HEK293 (cell line): ENCODE measurements around the gene CRAT.

ENCODE experiments used
- CTCF ChIA-PET: fragments of 350-600 bp; formaldehyde crosslinking; extraction: SDS; loops from one replicate; lab custom pipeline; 2021; ENCODE audit warnings: antibody characterized with exemption; lab: Yijun Ruan, JAX
- POLR2A ChIA-PET: fragments of 300-600 bp; formaldehyde crosslinking; extraction: SDS; loops from one replicate; lab custom pipeline; 2020; ENCODE audit warnings: antibody characterized with exemption, inconsistent platforms; lab: Yijun Ruan, JAX
- H3K27ac ChIP-seq: fragments of 200-500 bp; sonication (Bioruptor generic); 2 replicates; pipeline ENCODE4 v1.5.1; 2014; ENCODE audit warnings: low read depth, low read length, control low read depth, inconsistent platforms; ENCODE audit errors: extremely low read depth
- H3K36me3 ChIP-seq, 2 experiments: fragments of 200-500 bp in 1 of 2; sonication (Bioruptor generic) in 1 of 2; 1 replicate in 1 of 2; 2 replicates in 1 of 2; pipeline ENCODE4 v1.5.1; 2014 to 2017; ENCODE audit warnings: inconsistent platforms in 2 of 2, low read length in 2 of 2; ENCODE audit not compliant: control insufficient read depth in 2 of 2, insufficient read depth in 1 of 2
- H3K4me1 ChIP-seq: fragments of 200-500 bp; sonication (Bioruptor generic); 2 replicates; pipeline ENCODE4 v1.5.1; 2014; ENCODE audit warnings: mild to moderate bottlenecking, low read length, inconsistent platforms; ENCODE audit not compliant: control insufficient read depth, insufficient read depth
- H3K4me3 ChIP-seq: 2 replicates; pipeline ENCODE4 v1.5.1; 2011; ENCODE audit warnings: low read depth, mild to moderate bottlenecking, control low read depth, low read length, moderate library complexity
- H3K9me3 ChIP-seq: fragments of 200-500 bp; sonication (Bioruptor generic); 2 replicates; pipeline ENCODE4 v1.5.1; 2014; ENCODE audit warnings: low read depth, low read length, inconsistent platforms; ENCODE audit not compliant: control insufficient read depth, insufficient read depth
- PBX3 ChIP-seq: sonication (generic); formaldehyde crosslinking; IDR thresholded peaks from 2 replicates; pipeline ENCODE4 v1.8.1; 2022; ENCODE audit warnings: mild to moderate bottlenecking, moderate library complexity, missing genetic modification reagents
- PRDM4 ChIP-seq: fragments of 450-650 bp; formaldehyde crosslinking; IDR thresholded peaks from 2 replicates; pipeline ENCODE4 v1.5.1; 2017; ENCODE audit warnings: missing biosample characterization, missing genetic modification characterization
- ZBTB20 ChIP-seq: fragments of 450-650 bp; formaldehyde crosslinking; IDR thresholded peaks from 2 replicates; pipeline ENCODE4 v1.5.1; 2016; ENCODE audit warnings: missing biosample characterization, missing genetic modification characterization
- ZBTB48 ChIP-seq: fragments of 450-650 bp; formaldehyde crosslinking; IDR thresholded peaks from 2 replicates; pipeline ENCODE4 v1.5.1; 2016; ENCODE audit warnings: missing biosample characterization, missing genetic modification characterization
- ZNF169 ChIP-seq: fragments of 450-650 bp; formaldehyde crosslinking; IDR thresholded peaks from 2 replicates; pipeline ENCODE4 v1.5.1; 2016; ENCODE audit warnings: missing biosample characterization, missing genetic modification characterization
- ZNF175 ChIP-seq: fragments of 450-650 bp; formaldehyde crosslinking; IDR thresholded peaks from 2 replicates; pipeline ENCODE4 v1.5.1; 2016; ENCODE audit warnings: missing biosample characterization, missing genetic modification characterization
- ZNF366 ChIP-seq: fragments of 450-650 bp; formaldehyde crosslinking; conservative IDR thresholded peaks from 2 replicates; pipeline ENCODE4 v1.5.1; 2016; ENCODE audit warnings: missing biosample characterization, missing genetic modification characterization
- ZNF513 ChIP-seq: fragments of 450-650 bp; IDR thresholded peaks from 2 replicates; pipeline ENCODE4 v1.5.1; 2018; ENCODE audit warnings: missing biosample characterization, missing genetic modification characterization
- ZNF555 ChIP-seq: fragments of 450-650 bp; formaldehyde crosslinking; conservative IDR thresholded peaks from 2 replicates; pipeline ENCODE4 v1.5.1; 2017; ENCODE audit warnings: missing biosample characterization, mild to moderate bottlenecking, missing genetic modification characterization, inconsistent platforms
- ZNF658 ChIP-seq: fragments of 450-650 bp; formaldehyde crosslinking; IDR thresholded peaks from 2 replicates; pipeline ENCODE4; 2016; ENCODE audit warnings: missing biosample characterization, missing genetic modification characterization
- TF ChIP-seq, protein P1 (sequence below): fragments of 450-650 bp; formaldehyde crosslinking; IDR thresholded peaks from 2 replicates; pipeline ENCODE4 v1.5.1; 2016; ENCODE audit warnings: missing biosample characterization, missing genetic modification characterization
- TF ChIP-seq, protein P2 (sequence below): fragments of 450-650 bp; formaldehyde crosslinking; IDR thresholded peaks from 2 replicates; pipeline ENCODE4 v1.5.1; 2016; ENCODE audit warnings: missing biosample characterization, missing genetic modification characterization
- TF ChIP-seq, protein P3 (sequence below): fragments of 450-650 bp; formaldehyde crosslinking; IDR thresholded peaks from 2 replicates; pipeline ENCODE4 v1.5.1; 2016; ENCODE audit warnings: missing biosample characterization, missing genetic modification characterization

Gene CRAT

GRCh38 chr9:129060991-129061390 lies 49.6 kb downstream of the CRAT start (continued):
- TF ChIP-seq PRDM4 (no peak), ZNF555 (tag by site-specific recombination) (no peak), ZNF658 (tag by site-specific recombination) (no peak)
- TF ChIP-seq, protein P1, sequence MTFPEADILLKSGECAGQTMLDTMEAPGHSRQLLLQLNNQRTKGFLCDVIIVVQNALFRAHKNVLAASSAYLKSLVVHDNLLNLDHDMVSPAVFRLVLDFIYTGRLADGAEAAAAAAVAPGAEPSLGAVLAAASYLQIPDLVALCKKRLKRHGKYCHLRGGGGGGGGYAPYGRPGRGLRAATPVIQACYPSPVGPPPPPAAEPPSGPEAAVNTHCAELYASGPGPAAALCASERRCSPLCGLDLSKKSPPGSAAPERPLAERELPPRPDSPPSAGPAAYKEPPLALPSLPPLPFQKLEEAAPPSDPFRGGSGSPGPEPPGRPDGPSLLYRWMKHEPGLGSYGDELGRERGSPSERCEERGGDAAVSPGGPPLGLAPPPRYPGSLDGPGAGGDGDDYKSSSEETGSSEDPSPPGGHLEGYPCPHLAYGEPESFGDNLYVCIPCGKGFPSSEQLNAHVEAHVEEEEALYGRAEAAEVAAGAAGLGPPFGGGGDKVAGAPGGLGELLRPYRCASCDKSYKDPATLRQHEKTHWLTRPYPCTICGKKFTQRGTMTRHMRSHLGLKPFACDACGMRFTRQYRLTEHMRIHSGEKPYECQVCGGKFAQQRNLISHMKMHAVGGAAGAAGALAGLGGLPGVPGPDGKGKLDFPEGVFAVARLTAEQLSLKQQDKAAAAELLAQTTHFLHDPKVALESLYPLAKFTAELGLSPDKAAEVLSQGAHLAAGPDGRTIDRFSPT (tag by site-specific recombination): no peak

DNA sequence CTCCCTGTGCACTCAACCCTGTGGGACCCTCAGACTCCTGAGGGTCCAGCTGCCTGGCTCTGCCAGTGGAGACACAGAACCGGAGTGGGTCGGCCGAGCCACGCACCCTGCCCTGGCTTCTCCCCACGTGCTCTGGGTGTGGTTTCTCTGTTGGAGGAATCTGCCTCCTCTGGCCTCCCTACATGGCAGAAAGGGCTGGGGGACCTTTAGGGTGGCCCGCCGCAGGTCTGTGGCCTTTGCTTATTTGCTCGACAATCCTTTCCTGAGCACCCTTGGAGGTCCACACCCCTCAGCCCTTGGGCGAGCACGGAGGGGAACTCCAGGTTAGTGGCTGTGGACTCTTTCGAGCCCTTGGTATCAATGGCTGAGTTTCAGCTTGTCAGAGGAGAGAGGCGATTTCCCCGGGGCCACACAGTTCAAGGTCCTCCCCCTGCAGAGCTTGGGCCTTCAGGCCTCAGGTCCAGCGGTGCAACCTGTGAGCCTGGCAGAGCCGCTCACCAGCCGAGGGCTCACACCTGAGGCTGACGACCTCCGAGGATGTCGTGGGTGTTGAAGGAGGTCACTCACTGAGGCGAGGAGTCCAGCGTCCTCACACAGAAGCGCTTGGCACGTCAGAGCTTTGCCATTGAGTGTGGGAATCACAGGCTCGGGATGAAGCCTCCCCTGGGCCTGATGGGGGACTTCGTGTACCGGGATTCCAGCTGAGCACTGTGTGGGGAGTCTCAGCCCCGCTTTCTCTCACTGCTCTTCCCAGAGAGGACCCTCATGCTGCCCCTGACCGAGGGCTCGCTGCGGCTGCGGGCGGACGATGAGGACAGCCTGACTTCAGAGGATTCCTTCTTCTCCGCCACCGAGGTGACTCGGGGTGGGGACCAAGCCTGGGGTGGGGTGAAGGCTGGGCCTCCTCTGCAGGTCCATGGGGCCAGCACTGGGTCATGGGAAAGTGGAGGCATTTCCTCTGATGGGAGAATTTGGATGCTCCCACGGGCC lies 50.5 kb downstream of the CRAT start:
- Histone ChIP-seq H3K36me3 (peaks cover 4 to 50% of the 10 kb centered on the region in 2 experiments; a peak in 2 of 3 replicates), H3K4me3 (no peak overlapping the region)
- TF ChIP-seq, protein P2, sequence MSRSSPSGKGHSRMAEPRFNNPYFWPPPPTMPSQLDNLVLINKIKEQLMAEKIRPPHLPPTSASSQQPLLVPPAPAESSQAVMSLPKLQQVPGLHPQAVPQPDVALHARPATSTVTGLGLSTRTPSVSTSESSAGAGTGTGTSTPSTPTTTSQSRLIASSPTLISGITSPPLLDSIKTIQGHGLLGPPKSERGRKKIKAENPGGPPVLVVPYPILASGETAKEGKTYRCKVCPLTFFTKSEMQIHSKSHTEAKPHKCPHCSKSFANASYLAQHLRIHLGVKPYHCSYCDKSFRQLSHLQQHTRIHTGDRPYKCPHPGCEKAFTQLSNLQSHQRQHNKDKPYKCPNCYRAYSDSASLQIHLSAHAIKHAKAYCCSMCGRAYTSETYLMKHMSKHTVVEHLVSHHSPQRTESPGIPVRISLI: no peak
- no peak for TF ChIP-seq ZNF366
- TF ChIP-seq ZNF169: no peak
- no peak for TF ChIP-seq ZNF175 (tag by site-specific recombination)
- no peak for TF ChIP-seq PBX3 (CRISPR knock-in tag)
- no peak for TF ChIP-seq ZBTB48 (tag by site-specific recombination)
- no peak for TF ChIP-seq ZNF513 (tag by site-specific recombination)
- TF ChIP-seq, protein P3, sequence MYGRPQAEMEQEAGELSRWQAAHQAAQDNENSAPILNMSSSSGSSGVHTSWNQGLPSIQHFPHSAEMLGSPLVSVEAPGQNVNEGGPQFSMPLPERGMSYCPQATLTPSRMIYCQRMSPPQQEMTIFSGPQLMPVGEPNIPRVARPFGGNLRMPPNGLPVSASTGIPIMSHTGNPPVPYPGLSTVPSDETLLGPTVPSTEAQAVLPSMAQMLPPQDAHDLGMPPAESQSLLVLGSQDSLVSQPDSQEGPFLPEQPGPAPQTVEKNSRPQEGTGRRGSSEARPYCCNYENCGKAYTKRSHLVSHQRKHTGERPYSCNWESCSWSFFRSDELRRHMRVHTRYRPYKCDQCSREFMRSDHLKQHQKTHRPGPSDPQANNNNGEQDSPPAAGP: no peak
- no peak for TF ChIP-seq ZBTB20 (tag by site-specific recombination)
- TF ChIP-seq, all 188 proteins: peak for 0
- Histone ChIP-seq H3K9me3 (no peaks in the 10 kb centered on the region), H3K4me1 (no peaks in the 10 kb centered on the region), H3K27ac (no peak overlapping the region)
- ChIA-PET POLR2A (no interaction called here), CTCF (interaction anchor here (0.9 kb wide), 1 partner anchor 77 kb away, joined by 4 read pairs; no protein-coding TSS in a partner anchor)
